H1 (cell line): ENCODE results near the gene ZNF200. TPM values are rescaled to one million over a fixed set of nuclear protein-coding genes. Genes with fewer than 3 reads are reported as not detected.

ENCODE experiments used
- CTCF ChIA-PET: fragments of 300-600 bp; sonication (Branson Sonifier 250); formaldehyde crosslinking; loops from one replicate; lab custom pipeline; 2021; ENCODE audit not compliant: partially characterized antibody; lab: Charles Lee
- POLR2A ChIA-PET: fragments of 300-600 bp; sonication (Branson Sonifier 250); formaldehyde crosslinking; loops from one replicate; lab custom pipeline; 2021; ENCODE audit warnings: inconsistent platforms; ENCODE audit not compliant: partially characterized antibody; lab: Charles Lee
- DNase-seq, 2 experiments: peaks; one replicate each; pipeline versions ENCODE4 v3.0.0 to v3.0.0-alpha.2; 2010 to 2022; ENCODE audit warnings: low spot score in 2 of 2, low read depth in 1 of 2, mixed read lengths in 1 of 2
- FAIRE-seq: peaks from 2 replicates; lab custom pipeline; 2011; peaks lifted over from hg19 to GRCh38; lab: Jason Lieb, UNC
- H2AFZ ChIP-seq: 2 replicates; pipeline ENCODE4 v1.8.1; 2012; ENCODE audit warnings: low read length, inconsistent platforms
- H2AK5ac ChIP-seq: 2 replicates; pipeline ENCODE4 v1.6.1; 2013; ENCODE audit warnings: low read depth, low read length
- H2BK120ac ChIP-seq: replicated peaks from 2 replicates; pipeline ENCODE3; 2013; ENCODE audit warnings: low read depth, low read length, inconsistent platforms
- H2BK12ac ChIP-seq: 2 replicates; pipeline ENCODE4 v1.6.1; 2013; ENCODE audit warnings: low read depth, low read length
- H2BK15ac ChIP-seq: 2 replicates; pipeline ENCODE4 v1.6.1; 2013; ENCODE audit warnings: low read length
- H2BK20ac ChIP-seq: 2 replicates; pipeline ENCODE4 v1.6.1; 2013; ENCODE audit warnings: low read length
- H2BK5ac ChIP-seq: 2 replicates; pipeline ENCODE4 v1.6.1; 2013; ENCODE audit warnings: low read depth, low read length
- H3K14ac ChIP-seq: 2 replicates; pipeline ENCODE4 v1.6.1; 2013; ENCODE audit warnings: inconsistent platforms; ENCODE audit not compliant: insufficient read length
- H3K18ac ChIP-seq: 2 replicates; pipeline ENCODE4 v1.6.1; 2013; ENCODE audit warnings: low read length; ENCODE audit errors: extremely low read depth
- H3K23ac ChIP-seq: 2 replicates; pipeline ENCODE4 v1.6.1; 2013; ENCODE audit warnings: inconsistent platforms; ENCODE audit not compliant: insufficient read length
- H3K23me2 ChIP-seq: 2 replicates; pipeline ENCODE4 v1.6.1; 2013; ENCODE audit warnings: low read depth, low read length
- H3K27ac ChIP-seq: 2 replicates; pipeline ENCODE4 v1.6.1; 2011; ENCODE audit warnings: low read depth, low read length, inconsistent platforms
- H3K27me3 ChIP-seq, 4 experiments: replicated peaks in 1 of 4; 1 replicate in 1 of 4; 2 replicates in 3 of 4; pipeline versions ENCODE4 v1.6.1 to v1.8.1; 2011 to 2013; ENCODE audit warnings: low read length in 3 of 4, mild to moderate bottlenecking in 3 of 4, inconsistent platforms in 2 of 4, mixed read lengths in 2 of 4, moderate library complexity in 1 of 4; ENCODE audit not compliant: control insufficient read depth in 3 of 4, insufficient read depth in 3 of 4; ENCODE audit errors: extremely low read depth in 1 of 4
- H3K36me3 ChIP-seq, 4 experiments: 2 replicates each; pipeline versions ENCODE4 v1.6.1 to v1.8.1; 2011 to 2013; ENCODE audit warnings: mild to moderate bottlenecking in 4 of 4, low read length in 3 of 4, moderate library complexity in 2 of 4, control low read depth in 1 of 4, inconsistent platforms in 1 of 4; ENCODE audit not compliant: insufficient read depth in 4 of 4, control insufficient read depth in 2 of 4
- H3K4ac ChIP-seq: replicated peaks from 2 replicates; pipeline ENCODE3; 2013; ENCODE audit warnings: low read length, low read depth, mixed read lengths, inconsistent platforms; ENCODE audit not compliant: insufficient read length
- H3K4me1 ChIP-seq, 4 experiments: replicated peaks in 1 of 4; 1 replicate in 1 of 4; 2 replicates in 3 of 4; pipeline versions ENCODE4 v1.6.1 to v1.8.1; 2011 to 2013; ENCODE audit warnings: low read length in 3 of 4, inconsistent platforms in 2 of 4, mixed read lengths in 1 of 4; ENCODE audit not compliant: insufficient read depth in 4 of 4, control insufficient read depth in 3 of 4
- H3K4me2 ChIP-seq, 2 experiments: 2 replicates each; pipeline versions ENCODE4 v1.6.1 to v1.8.1; 2011 to 2013; ENCODE audit warnings: low read depth in 2 of 2, low read length in 2 of 2, control low read depth in 1 of 2, inconsistent platforms in 1 of 2, mild to moderate bottlenecking in 1 of 2; ENCODE audit not compliant: insufficient read depth in 1 of 2
- H3K4me3 ChIP-seq, 4 experiments: fragments of 200-600, 300-600 bp in 1 of 4; sonication (generic), shearing (Covaris generic), sonication (Bioruptor Twin) in 1 of 4; 2 replicates each; pipeline versions ENCODE4 v1.5.1 to v1.8.1; 2011 to 2016; ENCODE audit warnings: low read length in 4 of 4, low read depth in 3 of 4, control low read depth in 2 of 4, inconsistent platforms in 2 of 4, mild to moderate bottlenecking in 2 of 4, mixed read lengths in 1 of 4, moderate library complexity in 1 of 4; ENCODE audit not compliant: insufficient read depth in 2 of 4; ENCODE audit errors: extremely low read depth in 1 of 4
- H3K56ac ChIP-seq: replicated peaks from 2 replicates; pipeline ENCODE3; 2013; ENCODE audit warnings: low read depth, mild to moderate bottlenecking, mixed read lengths, low read length, inconsistent platforms; ENCODE audit not compliant: insufficient read length
- H3K79me1 ChIP-seq: 2 replicates; pipeline ENCODE4 v1.6.1; 2013; ENCODE audit warnings: low read depth, low read length, control low read depth
- H3K79me2 ChIP-seq, 2 experiments: 2 replicates each; pipeline versions ENCODE4 v1.6.1 to v1.8.1; 2012 to 2013; ENCODE audit warnings: low read length in 2 of 2, mild to moderate bottlenecking in 2 of 2, inconsistent platforms in 1 of 2; ENCODE audit not compliant: insufficient read depth in 2 of 2, control insufficient read depth in 1 of 2
- H3K9ac ChIP-seq, 4 experiments: replicated peaks in 1 of 4; 1 replicate in 1 of 4; 2 replicates in 3 of 4; pipeline versions ENCODE4 v1.6.1 to v1.8.1; 2011 to 2013; ENCODE audit warnings: low read depth in 3 of 4, low read length in 3 of 4, control low read depth in 2 of 4, mild to moderate bottlenecking in 2 of 4, moderate library complexity in 2 of 4, inconsistent platforms in 1 of 4; ENCODE audit errors: extremely low read depth in 1 of 4
- H3K9me3 ChIP-seq, 2 experiments: 2 replicates each; pipeline versions ENCODE4 v1.6.1 to v1.8.1; 2012 to 2013; ENCODE audit warnings: mild to moderate bottlenecking in 2 of 2, moderate library complexity in 2 of 2, control low read depth in 1 of 2, inconsistent platforms in 1 of 2, low read depth in 1 of 2, low read length in 1 of 2, mixed read lengths in 1 of 2; ENCODE audit not compliant: insufficient read depth in 2 of 2
- H4K20me1 ChIP-seq, 2 experiments: replicated peaks in 1 of 2; 2 replicates each; pipeline versions ENCODE3 to v1.8.1; 2011 to 2013; ENCODE audit warnings: inconsistent platforms in 2 of 2, low read length in 2 of 2, mild to moderate bottlenecking in 1 of 2; ENCODE audit not compliant: insufficient read depth in 2 of 2, control insufficient read depth in 1 of 2
- H4K5ac ChIP-seq: 2 replicates; pipeline ENCODE4 v1.6.1; 2013; ENCODE audit warnings: low read length, low read depth, mixed read lengths, inconsistent platforms; ENCODE audit not compliant: insufficient read length
- H4K8ac ChIP-seq: 2 replicates; pipeline ENCODE4 v1.8.0; 2013; ENCODE audit warnings: mild to moderate bottlenecking, moderate library complexity, low read length, inconsistent platforms; ENCODE audit not compliant: insufficient read depth; ENCODE audit errors: extremely low read depth
- H4K91ac ChIP-seq: replicated peaks from 2 replicates; pipeline ENCODE3; 2013; ENCODE audit warnings: low read length, mixed read lengths, inconsistent platforms; ENCODE audit not compliant: insufficient read length
- CHD2 ChIP-seq: IDR thresholded peaks from 2 replicates; pipeline ENCODE4 v1.6.1; 2012; ENCODE audit warnings: low read length, improper control_type of control experiment
- CREB1 ChIP-seq: IDR thresholded peaks from 2 replicates; pipeline ENCODE4 v1.6.1; 2012; ENCODE audit warnings: inconsistent platforms
- EZH2 ChIP-seq: fragments of 200-600 bp; sonication (generic); IDR thresholded peaks from 2 replicates; pipeline ENCODE4 v1.7.1; 2012; ENCODE audit warnings: low read depth, mild to moderate bottlenecking, moderate library complexity, low read length, inconsistent platforms; ENCODE audit not compliant: severe bottlenecking
- GABPA ChIP-seq: IDR thresholded peaks from 2 replicates; pipeline ENCODE4 v1.6.1; 2011; ENCODE audit warnings: mild to moderate bottlenecking, low read length, moderate library complexity, borderline replicate concordance; ENCODE audit not compliant: insufficient read depth
- GTF2F1 ChIP-seq: IDR thresholded peaks from 2 replicates; pipeline ENCODE4 v1.6.1; 2012; ENCODE audit warnings: low read depth, low read length, improper control_type of control experiment, borderline replicate concordance
- JUN ChIP-seq: IDR thresholded peaks from 2 replicates; pipeline ENCODE4 v1.6.1; 2011; ENCODE audit warnings: low read depth, mild to moderate bottlenecking, improper control_type of control experiment, low read length
- KDM1A ChIP-seq: fragments of 200-600, 300-600 bp; sonication (generic); IDR thresholded peaks from 2 replicates; pipeline ENCODE4 v1.7.1; 2016; ENCODE audit warnings: mild to moderate bottlenecking, low read length, borderline replicate concordance
- POLR2AphosphoS5 ChIP-seq: IDR thresholded peaks from 2 replicates; pipeline ENCODE4 v1.6.1; 2011; ENCODE audit warnings: low read depth, low read length
- SIN3A ChIP-seq, 2 experiments: IDR thresholded peaks in 1 of 2; conservative IDR thresholded peaks in 1 of 2; 2 replicates each; pipeline ENCODE4 v1.6.1; 2011 to 2012; ENCODE audit warnings: low read length in 2 of 2, improper control_type of control experiment in 1 of 2, low read depth in 1 of 2, mild to moderate bottlenecking in 1 of 2
- SP4 ChIP-seq: IDR thresholded peaks from 2 replicates; pipeline ENCODE4 v1.6.1; 2012; ENCODE audit warnings: low read length, inconsistent platforms
- SRF ChIP-seq: IDR thresholded peaks from 2 replicates; pipeline ENCODE4 v1.6.1; 2011; ENCODE audit warnings: mild to moderate bottlenecking, low read depth, low read length, moderate library complexity
- SUZ12 ChIP-seq: fragments of 200-600 bp; sonication (generic); IDR thresholded peaks from 2 replicates; pipeline ENCODE4 v1.6.1; 2012; ENCODE audit warnings: mild to moderate bottlenecking, inconsistent platforms, low read length, moderate library complexity, mixed read lengths
- TCF12 ChIP-seq: IDR thresholded peaks from 2 replicates; pipeline ENCODE4 v1.6.1; 2011; ENCODE audit warnings: low read depth, mild to moderate bottlenecking, low read length
- USF2 ChIP-seq: IDR thresholded peaks from 2 replicates; pipeline ENCODE4 v1.6.1; 2011; ENCODE audit warnings: low read length, improper control_type of control experiment
- WGBS, 2 experiments: shearing (Covaris generic) in 1 of 2; methylation state at CpG; one replicate each; pipeline versions ENCODE4 v1.1.6 to v1.1.7; 2013 to 2015; ENCODE audit warnings: low lambda C conversion rate in 2 of 2, mixed read lengths in 2 of 2, inconsistent platforms in 1 of 2, low coverage in 1 of 2, missing lambda C conversion rate in 1 of 2; ENCODE audit not compliant: insufficient replicate concordance in 2 of 2, insufficient coverage in 1 of 2, insufficient read length in 1 of 2; ENCODE audit errors: extremely low coverage in 1 of 2, missing lambda C conversion rate in 1 of 2; 5-methylcytosine and 5-hydroxymethylcytosine counted together
- polyA plus RNA-seq, 7 experiments: library from polyadenylated mRNA; depleted of rRNA in 3 of 7; stranded (reverse) in 5 of 7; unstranded in 2 of 7; fragments of >200 nt in 5 of 7; fragments of 200-250 nt in 2 of 7; gene quantifications; 1 replicate in 5 of 7; 2 replicates in 1 of 7; 4 replicates in 1 of 7; pipeline versions ENCODE4 v1.2.1 to v1.2.3, GENCODE V29; 2011 to 2013; ENCODE audit warnings: missing spikeins in 2 of 7, mixed read lengths in 2 of 7
- total RNA-seq: library from RNA; stranded (reverse); fragmentation: NEBNext Ultra II Directional; extraction: Animal tissue kit (Norgen Biotek cat#: 25700); gene quantifications from 2 replicates; pipeline ENCODE4 v1.2.1, GENCODE V29; 2021

The ZNF200 gene
- total and polyA plus RNA-seq, 2 of the 8 experiments (the other 6 are each of a cell fraction or from before 2014, with no cell fraction given) = 2.7 to 9.9 TPM

- Histone ChIP-seq H4K20me1 (no peaks in the 10 kb centered on the region), H3K4me2 (no peak overlapping the region), H4K5ac (no peak overlapping the region), H4K8ac (no peak overlapping the region), H4K91ac (no peak overlapping the region), H2BK12ac (no peak overlapping the region), H2BK120ac (no peak overlapping the region), H3K27ac (no peak overlapping the region), H3K23ac (no peak overlapping the region), H2AFZ (no peak overlapping the region), H3K18ac (no peak overlapping the region), H2BK15ac (no peak overlapping the region), H3K79me2 (no peaks in the 10 kb centered on the region), H3K4me3 (no peak overlapping the region), H3K14ac (no peak overlapping the region), H3K9ac (no peak overlapping the region), H3K23me2 (no peaks in the 10 kb centered on the region; the same call in 1 of the 2 replicates), H3K27me3 (no peaks in the 10 kb centered on the region), H3K36me3 (no peaks in the 10 kb centered on the region), H2AK5ac (no peak overlapping the region), H3K4me1 (no peaks in the 10 kb centered on the region), H3K4ac (no peak overlapping the region), H3K9me3 (peaks cover 11 to 19% of the 10 kb centered on the region in 2 experiments; a peak in 3 of 4 replicates), H3K79me1 (no peaks in the 10 kb centered on the region), H3K56ac (no peak overlapping the region), H2BK20ac (no peak overlapping the region), H2BK5ac (no peak overlapping the region)
- 83% methylated on average over 8 of the region's 8 CpGs; no CpG with 5 or more reads in 1 of the 2 experiments for WGBS, 2 experiments
- DNase-seq (no peak), FAIRE-seq (no peak)
- CTCF ChIA-PET = no interaction called here
- POLR2A ChIA-PET = interaction anchor here (2.0 kb wide), 1 partner anchor 23 kb away, joined by 5 read pairs; no protein-coding TSS in a partner anchor
- TF ChIP-seq GABPA = no peak
- no peak for TF ChIP-seq CHD2
- TF ChIP-seq KDM1A = no peak
- no peak for TF ChIP-seq SIN3A (conservative IDR thresholded peaks at IDR 0.05 in 1 of 2, IDR thresholded peaks at IDR 0.05 in 1 of 2; ENCODE audit: low read depth in 1 of 2, low read length in 2 of 2)
- no peak for TF ChIP-seq CREB1
- TF ChIP-seq TCF12 = no peak
- no peak for TF ChIP-seq USF2
- no peak for TF ChIP-seq SRF
- no peak for TF ChIP-seq SP4
- no peak for TF ChIP-seq EZH2
- no peak for TF ChIP-seq GTF2F1
- no peak for TF ChIP-seq POLR2AphosphoS5
- TF ChIP-seq JUN = no peak
- TF ChIP-seq SUZ12 = no peak
These were observed 24.9 kb upstream of the ZNF200 start for GRCh38 chr16:3259836-3260235.
